Progenitor cell of endocrine pancreas (in vitro differentiated cells): ENCODE measurements around the gene MAML3. TPM values are rescaled to one million over a fixed set of nuclear protein-coding genes. Genes with fewer than 3 reads are reported as not detected.

Experiments used
- DNase-seq: peaks from one replicate; pipeline ENCODE4 v3.0.0; 2021; ENCODE audit warnings: low spot score; ENCODE audit not compliant: unreplicated experiment
- H3K27ac Mint-ChIP-seq: 2 replicates; pipeline ENCODE4 v1.8.0; 2021; ENCODE audit warnings: mild to moderate bottlenecking, moderate library complexity, mixed read lengths
- H3K27me3 Mint-ChIP-seq: 2 replicates; pipeline ENCODE4 v1.8.0; 2021; ENCODE audit warnings: mixed read lengths
- H3K36me3 Mint-ChIP-seq: 2 replicates; pipeline ENCODE4 v1.8.0; 2022; ENCODE audit warnings: mixed read lengths; ENCODE audit not compliant: insufficient read depth
- H3K4me1 Mint-ChIP-seq: 2 replicates; pipeline ENCODE4 v1.8.0; 2021; ENCODE audit warnings: low read depth, mixed read lengths
- H3K4me3 Mint-ChIP-seq: 2 replicates; pipeline ENCODE4 v1.8.0; 2021; ENCODE audit warnings: low read depth, mild to moderate bottlenecking, moderate library complexity, mixed read lengths
- H3K9me3 Mint-ChIP-seq: 2 replicates; pipeline ENCODE4 v1.8.0; 2021; ENCODE audit warnings: low read depth, mixed read lengths
- total RNA-seq: library from RNA; stranded (reverse); gene quantifications from 2 replicates; pipeline ENCODE4 v1.2.1, GENCODE V29; 2021
- TF ChIP-seq, protein P1 (sequence below): fragments of 200-600 bp; sonication (generic); IDR thresholded peaks from one replicate; pipeline ENCODE4 v1.5.0; 2021; ENCODE audit warnings: antibody characterized with exemption, mild to moderate bottlenecking; ENCODE audit not compliant: unreplicated experiment

The MAML3 gene
- total RNA-seq, 1 donor from 2014 or later: 48.5 TPM

DNA sequence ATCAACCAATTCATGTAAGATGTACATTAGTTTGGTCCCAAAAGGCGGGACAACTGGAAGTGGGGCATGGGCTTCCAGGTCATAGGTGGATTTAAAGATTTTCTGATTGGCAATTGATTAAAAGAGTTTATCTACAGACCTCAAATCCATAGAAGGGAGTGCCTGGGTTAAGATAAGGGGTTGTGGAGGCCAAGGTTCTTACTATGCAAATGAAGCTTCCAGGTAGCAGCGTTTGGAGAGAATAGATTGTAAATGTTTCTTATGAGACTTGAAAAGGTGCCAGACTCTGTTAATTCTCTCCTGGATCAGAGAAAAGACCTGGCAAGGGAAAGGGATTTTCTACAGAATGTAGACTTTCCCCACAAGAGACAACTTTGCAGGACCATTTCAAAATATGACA, 485.9 kb downstream of the MAML3 start:
- peak overlapping the region; percentile 75 for H3K4me3 Mint-ChIP-seq
- DNase-seq: no peak
- H3K27me3 Mint-ChIP-seq: no peaks in the 10 kb centered on the region
- peaks cover 70% of the 10 kb centered on the region for H3K4me1 Mint-ChIP-seq
- TF ChIP-seq, protein P1, sequence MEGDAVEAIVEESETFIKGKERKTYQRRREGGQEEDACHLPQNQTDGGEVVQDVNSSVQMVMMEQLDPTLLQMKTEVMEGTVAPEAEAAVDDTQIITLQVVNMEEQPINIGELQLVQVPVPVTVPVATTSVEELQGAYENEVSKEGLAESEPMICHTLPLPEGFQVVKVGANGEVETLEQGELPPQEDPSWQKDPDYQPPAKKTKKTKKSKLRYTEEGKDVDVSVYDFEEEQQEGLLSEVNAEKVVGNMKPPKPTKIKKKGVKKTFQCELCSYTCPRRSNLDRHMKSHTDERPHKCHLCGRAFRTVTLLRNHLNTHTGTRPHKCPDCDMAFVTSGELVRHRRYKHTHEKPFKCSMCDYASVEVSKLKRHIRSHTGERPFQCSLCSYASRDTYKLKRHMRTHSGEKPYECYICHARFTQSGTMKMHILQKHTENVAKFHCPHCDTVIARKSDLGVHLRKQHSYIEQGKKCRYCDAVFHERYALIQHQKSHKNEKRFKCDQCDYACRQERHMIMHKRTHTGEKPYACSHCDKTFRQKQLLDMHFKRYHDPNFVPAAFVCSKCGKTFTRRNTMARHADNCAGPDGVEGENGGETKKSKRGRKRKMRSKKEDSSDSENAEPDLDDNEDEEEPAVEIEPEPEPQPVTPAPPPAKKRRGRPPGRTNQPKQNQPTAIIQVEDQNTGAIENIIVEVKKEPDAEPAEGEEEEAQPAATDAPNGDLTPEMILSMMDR: no peak
- no peaks in the 10 kb centered on the region for H3K9me3 Mint-ChIP-seq
- peak overlapping the region; percentile 96 for H3K27ac Mint-ChIP-seq
- peaks cover 10% of the 10 kb centered on the region for H3K36me3 Mint-ChIP-seq

Other genes with a start within 250 kb of the MAML3 start
- gene SCOC, start 219.5 kb upstream of the MAML3 start, total RNA-seq: 95.6 and 97.2 TPM in 2 replicates